ENCODE results near the gene CHMP2A.
"Not testable (repeated sequence)": the region's sequence is repeated elsewhere in the genome, so short reads cannot be mapped to it uniquely, and the experiment has no call there.

Gene CHMP2A

DNA sequence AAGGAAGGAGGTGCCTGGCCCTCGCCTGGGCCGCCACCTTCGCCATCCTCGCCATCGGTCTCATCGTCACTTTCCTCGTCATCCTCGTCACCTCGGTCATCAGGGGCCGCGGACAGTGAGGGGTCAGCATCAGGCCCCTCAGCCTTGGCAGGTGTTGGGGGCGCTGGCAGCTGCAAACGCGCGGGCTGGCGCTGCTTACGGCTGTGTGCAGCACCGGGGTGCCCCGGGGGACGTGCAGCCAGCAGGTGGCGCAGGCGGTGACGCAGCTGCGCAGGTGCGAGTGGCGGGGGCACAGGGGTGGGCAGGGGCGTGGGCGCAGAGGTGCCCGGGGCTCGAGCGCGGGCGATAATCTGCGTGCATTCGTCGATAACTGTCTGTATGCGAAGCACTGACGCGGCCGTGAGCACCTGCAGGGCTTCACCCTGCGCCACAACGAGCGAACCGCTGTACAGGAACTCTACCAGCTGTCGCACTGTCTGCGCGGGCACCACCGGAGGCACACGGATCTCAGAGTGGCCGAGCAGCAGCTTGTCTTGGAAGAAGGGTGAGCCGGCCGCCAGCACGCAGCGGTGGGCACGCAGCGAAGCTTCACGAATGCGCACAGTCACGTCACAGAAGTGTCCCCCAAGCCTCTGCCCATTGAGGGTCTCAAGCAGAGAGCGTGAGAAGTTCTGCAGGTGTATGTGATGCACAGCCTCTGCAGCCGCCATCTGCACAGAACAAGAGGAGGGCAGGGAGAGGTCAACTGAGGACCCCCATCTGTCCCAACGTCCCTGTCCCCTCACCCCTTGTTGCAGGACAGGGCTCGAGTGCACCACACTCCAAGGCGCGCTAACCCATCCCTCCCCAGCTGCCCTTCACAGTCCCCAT, 37.7 kb downstream of the CHMP2A start:
- Histone ChIP-seq H3K4me3 (no peak overlapping the region), H3K27ac (peak overlapping the region in 6 of 21 experiments; percentile 85 to 98 (median 97))

GRCh38 chr19:58516246-58516836, 38.6 kb downstream of the CHMP2A start:
- H3K27ac ChIP-seq = peak overlapping the region in 1 of 21 experiments; percentile 10
- no peak overlapping the region for H3K4me3 ChIP-seq

- Histone ChIP-seq H3K27ac (no peak overlapping the region), H3K4me3 (no peak overlapping the region)
These were observed 39.6 kb downstream of the CHMP2A start for GRCh38 chr19:58515259-58515658.

DNA sequence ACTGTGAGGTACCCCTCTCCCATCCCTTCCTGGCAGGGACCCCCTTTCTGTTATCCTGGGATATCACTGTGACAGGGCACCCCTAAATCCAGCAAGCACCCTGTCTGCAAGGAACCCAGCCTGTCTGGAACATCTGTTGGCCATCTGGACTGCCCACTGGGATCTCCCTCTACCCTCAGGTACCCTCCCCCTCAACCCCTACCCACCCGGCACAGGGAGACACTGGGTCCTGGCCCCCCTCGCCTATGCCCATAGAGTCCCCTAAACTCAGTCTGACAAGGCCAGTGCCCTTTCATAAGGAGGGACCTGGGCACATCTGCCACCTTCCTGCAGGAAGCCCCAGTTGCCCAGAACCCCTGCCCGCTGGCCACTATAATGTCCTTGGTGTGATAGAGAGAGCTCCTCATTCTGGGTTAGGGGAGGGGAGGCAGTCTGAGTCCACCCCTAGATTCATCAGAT, 40.3 kb downstream of the CHMP2A start:
- peak overlapping the region in 18 of 21 experiments; percentile 31 to 81 (median 68) for H3K27ac ChIP-seq

GRCh38 chr19:58513694-58514563, 41.0 kb downstream of the CHMP2A start:
- Histone ChIP-seq H3K4me3 (peak overlapping the region; percentile 21 to 44 (median 31)), H3K27ac (peak overlapping the region in 19 of 21 experiments; percentile 14 to 81 (median 68))

More for the DNA sequence above, 40.3 kb downstream of the CHMP2A start:
- peak overlapping the region; percentile 21 to 44 (median 31) for H3K4me3 ChIP-seq

- H3K4me3 ChIP-seq = peak overlapping the region in 1 of 7 experiments; percentile 44
- H3K27ac ChIP-seq = peak overlapping the region in 18 of 21 experiments; percentile 4 to 81 (median 68)
These were observed 41.7 kb downstream of the CHMP2A start for GRCh38 chr19:58513213-58513693.

DNA sequence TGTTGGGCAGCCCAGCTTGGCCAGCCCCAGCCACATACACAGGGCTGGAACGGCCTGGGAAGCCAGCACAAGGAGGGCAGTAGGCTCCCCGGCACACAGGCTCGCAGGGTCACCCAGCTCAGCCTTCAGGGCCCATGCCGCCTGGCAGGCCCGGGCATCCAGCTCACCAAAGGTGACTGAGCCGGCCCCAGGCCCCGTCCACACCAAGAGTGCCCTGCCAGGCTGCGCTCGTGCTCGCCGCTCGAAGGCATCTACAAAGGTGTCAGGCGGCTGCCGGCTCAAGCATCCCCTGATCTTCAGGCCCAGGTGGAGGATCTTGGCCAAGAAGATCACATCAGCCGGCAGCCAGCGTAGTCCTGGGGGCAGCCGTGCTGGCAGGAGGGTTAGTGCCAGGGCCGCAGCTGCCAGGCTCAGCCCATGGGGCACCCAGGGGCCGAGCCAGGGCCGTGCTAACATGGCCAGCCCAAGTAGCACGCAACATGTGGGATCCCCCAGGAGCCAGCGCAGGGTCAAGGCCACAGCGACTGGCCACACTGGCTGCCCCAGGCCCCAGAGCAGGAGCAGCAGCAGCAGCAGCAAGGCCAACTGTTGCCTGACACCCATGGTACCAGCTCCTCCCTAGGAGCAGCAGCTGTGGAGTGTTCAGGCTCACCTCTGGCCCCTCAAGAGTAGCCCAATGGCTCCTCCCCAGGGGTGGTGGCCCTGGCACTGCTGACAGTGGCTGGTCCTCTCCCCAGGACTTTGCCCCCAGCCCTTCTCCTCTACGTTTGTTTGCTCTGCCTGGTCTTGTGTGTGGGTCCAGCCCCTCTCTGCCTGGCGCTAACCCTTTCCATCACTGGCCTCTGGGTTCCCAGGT, 43.3 kb downstream of the CHMP2A start, which contains the start of gene SLC27A5:
Gene SLC27A5, minus strand, starts transcription at position 640 of the 856 bp plus-strand sequence. Its CDS starts 37 bp downstream, at position 603.
- H3K27ac ChIP-seq = no peak within 1 kb of the TSS

GRCh38 chr19:58510084-58510862, 44.6 kb downstream of the CHMP2A start:
- H3K4me3 ChIP-seq = no peak overlapping the region
- no peak overlapping the region for H3K27ac ChIP-seq

More for the DNA sequence above, 43.3 kb downstream of the CHMP2A start, which contains the start of gene SLC27A5:
- H3K4me3 ChIP-seq = no peak within 1 kb of the TSS

DNA sequence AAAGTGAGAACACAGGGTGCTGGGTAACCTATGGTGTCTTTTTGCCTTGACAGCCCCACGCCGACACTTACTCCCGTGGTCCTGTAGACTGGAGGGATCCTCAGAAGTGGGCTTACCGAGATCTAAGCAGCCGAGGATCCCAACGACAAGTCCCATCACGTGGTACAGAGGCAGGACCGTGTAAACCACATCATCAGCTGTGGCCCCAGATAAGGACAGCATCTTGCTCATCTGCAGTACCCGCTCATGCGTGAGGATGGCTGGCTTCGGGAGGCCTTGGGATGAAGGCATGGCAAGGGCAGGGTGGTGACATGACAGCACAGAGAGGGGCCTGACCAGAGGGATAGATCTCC, 45.2 kb downstream of the CHMP2A start:
- Histone ChIP-seq H3K4me3 (no peak overlapping the region), H3K27ac (no peak overlapping the region)

- not testable (repeated sequence) for H3K27ac ChIP-seq, H3K4me3 ChIP-seq
These were observed 47.2 kb downstream of the CHMP2A start for GRCh38 chr19:58507602-58508223.
